NCI-H748 (cell line): ENCODE data around the gene EHD4.

ENCODE experiments used
- DNase-seq: peaks from one replicate; lab custom pipeline; 2025; ENCODE audit not compliant: unreplicated experiment; lab: John Stamatoyannopoulos, UW

The EHD4 gene

DNA sequence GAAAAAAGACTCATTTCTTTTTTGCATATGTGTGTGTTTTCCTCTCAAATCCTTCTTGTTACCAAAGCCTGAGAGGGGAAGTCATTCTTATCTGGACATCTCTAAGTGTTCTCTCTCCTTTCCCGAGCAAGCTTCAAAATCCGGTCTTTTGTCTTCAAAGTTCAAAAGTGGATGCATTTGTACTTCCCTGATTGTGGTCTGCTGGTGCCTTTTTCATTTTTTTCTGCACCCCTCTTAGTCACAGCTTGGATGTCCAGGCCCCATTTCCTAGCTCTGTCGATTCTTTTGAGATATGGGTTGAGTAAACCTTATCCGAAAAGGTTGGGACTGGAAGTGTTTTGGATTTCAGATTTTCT is 34.8 kb downstream of the EHD4 start:
- DNase-seq, result no peak

DNA sequence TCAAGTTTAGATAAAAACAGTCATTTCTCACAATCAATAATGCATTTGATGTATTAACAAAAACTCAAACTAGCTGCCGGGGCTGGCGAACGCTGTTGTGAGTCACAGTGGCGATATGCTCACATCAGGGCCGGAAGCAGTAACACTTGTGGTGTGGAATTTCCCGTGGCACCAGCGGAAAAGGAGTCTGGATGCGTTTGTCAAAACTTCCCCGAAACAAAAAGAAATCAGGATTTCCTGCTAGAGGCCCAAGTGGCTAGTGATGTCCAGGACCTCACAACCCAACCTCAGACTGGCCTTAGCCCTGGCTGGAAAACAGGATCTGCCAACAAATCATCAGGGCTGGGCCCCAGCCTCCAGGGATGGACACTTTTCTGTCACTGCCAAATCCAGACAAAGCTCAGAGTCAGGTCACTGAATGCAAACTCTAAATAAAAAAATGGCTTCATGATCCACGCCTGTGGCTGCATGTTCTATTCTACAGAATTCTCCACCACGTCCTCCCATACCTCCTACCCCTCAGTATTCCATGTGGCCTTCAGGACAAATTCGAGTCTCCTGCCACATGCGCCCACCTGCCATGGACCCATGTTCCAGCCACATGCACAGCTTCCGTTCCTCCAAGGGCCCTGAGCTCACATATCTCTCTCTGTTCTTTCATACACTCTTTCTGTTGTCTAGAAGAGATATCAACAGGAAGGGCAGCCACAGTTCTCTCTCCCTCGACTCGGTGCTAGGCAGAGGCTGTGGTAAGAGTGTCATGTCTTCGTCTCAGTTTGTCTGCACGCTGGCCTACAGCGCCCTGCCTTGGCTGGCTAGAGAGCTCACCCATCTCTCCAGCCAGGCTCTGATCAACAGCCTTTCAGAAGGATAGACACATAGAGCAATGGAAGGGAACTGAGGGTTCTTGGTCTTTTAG is 35.4 kb downstream of the EHD4 start:
- DNase-seq, result no peak

DNA sequence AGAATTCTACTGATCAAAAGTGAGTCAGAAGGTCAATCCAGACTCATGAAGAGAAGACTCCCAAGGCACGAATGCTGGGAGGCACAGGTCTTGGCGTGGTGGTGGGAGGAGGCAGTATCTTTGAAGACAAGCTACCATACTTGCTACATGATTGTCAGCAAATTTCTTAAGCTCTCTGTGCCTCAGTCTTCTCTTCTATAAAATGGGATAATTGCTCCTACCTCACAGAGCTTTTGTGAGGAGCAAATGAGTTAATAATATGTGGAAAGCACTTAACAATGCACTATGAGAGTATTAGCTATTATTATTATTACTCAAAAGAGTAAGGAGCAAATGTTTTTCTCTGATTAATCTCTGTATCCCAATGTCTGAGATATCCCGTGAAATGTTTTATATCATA is 36.2 kb downstream of the EHD4 start:
- no peak for DNase-seq

DNA sequence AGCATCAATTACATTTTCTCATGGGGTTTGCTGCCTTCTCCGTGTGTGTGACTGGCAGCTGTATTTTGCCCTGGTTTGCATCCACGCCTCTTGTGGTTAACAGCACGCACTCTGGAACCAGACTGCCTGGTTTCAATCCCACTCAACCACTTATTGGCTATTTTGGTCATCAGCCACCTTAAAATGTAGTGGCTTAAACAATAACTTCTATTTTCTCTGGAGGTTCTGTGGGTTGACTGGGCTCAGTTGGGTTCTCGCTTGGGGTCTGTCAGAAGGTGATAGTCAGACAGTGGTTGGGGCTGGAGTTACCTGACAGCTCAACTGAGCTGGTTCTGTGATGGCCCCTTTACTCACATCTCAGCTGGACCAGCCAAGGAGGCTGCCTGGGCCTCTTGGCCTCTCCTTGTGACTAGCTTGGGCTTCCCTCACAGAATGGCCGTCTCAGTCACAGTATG is 36.8 kb downstream of the EHD4 start:
- no peak for DNase-seq

DNA sequence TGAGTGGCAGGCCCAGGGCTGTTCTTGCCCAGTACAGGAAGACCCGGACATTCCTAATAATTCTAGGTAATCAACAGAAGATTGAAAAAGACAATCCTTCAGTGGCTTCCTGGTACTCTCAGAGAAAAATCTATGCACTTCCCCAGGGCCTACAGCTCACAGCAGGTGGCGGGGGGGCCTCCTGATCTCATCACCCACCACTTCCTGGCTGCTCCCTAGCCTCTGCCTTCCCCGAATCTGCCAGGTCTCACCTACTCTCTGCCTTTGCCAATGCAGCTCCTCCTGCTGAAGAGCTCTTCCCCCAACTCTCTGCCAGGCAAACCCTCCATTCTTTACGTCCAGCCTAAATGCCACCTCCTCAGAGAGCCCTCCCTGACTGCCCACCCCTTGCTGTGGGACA is 37.5 kb downstream of the EHD4 start:
- no peak for DNase-seq

DNA sequence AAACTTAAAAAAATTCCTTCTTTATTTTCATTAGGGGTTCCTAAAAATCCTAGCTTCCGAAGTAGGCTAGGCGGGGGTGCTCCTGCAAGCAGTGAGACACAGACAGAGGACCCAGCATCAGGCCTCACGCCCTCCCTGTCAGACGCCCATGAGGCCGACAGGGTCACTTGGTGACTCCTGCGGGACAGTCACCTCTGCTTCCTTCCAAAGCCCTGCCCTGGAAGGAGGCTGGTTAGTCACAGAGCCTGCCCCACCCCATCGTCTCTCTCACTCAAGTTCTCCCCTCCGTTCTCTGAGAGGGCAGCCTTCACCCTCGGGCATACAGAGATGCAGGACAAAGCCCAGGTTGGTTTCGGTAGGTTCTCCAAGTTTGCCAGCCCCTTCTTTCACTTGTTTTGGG is 38.6 kb downstream of the EHD4 start:
- DNase-seq, result no peak

DNA sequence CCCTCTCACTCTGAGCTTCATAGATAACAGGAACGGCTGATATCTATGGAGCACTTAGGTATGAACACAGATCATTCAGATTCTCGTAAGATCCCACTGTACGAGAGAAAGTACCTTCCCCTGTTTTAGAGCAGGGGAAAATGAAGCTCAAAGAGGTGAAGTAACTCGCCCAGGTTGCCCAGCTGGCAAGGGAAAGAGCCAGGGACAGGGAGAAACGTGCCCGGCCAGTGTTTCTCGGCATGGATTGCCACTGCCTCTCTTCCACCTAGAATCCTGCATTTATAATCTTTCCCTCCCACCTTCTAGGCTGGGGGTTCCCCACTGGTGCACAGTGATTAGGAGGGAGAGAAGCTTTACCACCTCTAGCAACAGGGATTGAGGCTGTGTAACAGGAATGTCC is 39.0 kb downstream of the EHD4 start:
- DNase-seq, result no peak

DNA sequence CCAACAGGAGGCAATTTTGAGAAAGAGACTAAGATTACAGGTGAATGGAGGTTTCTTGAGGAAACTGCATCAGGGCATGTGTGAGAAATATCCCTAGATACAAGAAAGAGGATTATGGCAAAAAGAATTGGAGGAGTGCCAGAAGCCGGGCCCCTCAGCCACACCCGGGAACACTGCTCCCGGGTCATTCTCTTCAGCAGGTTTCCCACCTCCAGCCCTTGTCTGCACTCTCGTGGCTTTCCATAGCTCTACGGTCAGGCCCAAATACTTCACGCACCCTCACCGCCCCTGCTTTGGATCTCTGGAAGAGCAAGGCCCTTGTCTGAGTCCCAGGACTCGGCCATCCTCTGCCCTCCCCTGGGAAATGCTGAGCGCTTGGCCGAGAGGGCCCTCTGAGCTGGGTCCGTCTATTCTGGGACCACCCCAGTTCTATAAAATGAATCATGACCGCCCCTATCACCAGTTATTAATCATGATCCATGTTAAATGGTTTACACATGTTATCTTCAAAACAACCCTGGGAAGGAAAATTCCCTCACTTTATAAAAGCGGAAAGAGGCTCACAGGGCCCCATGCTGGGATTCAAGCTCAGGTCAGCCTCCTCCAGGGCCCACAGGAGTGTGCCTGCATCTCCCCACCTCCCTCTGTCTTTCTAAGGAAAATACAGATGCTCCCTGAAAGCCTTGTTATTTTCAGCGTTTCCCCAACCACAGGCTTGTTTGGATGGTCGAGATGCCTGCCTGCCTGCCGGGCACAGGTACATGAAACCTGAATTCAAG is 39.7 kb downstream of the EHD4 start:
- DNase-seq, result no peak

DNA sequence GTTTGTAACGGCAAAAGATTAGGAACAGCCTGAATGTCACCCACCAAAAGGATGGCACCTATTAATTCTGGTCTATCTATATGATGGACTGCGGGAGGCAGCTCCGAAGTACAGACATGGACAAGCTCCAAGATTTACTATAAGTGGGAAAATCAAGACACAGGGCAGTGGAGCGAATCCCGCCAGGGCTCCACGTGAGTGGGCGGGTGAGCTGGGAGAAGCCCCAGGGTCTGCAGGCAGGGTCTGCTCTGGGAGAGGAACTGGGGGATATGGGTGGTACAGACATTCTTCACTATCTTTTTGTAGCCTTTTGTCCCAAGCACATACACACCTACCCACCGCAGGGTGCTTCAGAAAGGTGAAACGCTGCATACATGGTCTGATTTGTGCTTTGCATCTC is 40.3 kb downstream of the EHD4 start:
- DNase-seq, result no peak

DNA sequence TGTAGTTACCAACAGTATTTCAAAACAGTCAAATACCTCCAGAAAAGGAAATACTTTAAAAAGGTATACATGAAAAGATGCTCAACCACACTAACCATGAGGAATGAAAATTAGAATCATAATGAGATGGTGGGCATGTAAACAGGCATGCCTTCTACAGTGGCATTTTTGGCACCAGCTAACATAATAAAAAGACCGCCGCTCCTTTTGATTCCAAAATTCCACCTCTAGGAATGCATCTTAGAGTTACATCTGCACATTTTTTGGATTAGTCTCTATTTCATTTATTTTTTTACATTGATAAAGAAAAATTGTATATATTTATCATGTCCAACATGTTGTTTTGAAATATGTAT is 41.5 kb downstream of the EHD4 start:
- DNase-seq, result no peak

DNA sequence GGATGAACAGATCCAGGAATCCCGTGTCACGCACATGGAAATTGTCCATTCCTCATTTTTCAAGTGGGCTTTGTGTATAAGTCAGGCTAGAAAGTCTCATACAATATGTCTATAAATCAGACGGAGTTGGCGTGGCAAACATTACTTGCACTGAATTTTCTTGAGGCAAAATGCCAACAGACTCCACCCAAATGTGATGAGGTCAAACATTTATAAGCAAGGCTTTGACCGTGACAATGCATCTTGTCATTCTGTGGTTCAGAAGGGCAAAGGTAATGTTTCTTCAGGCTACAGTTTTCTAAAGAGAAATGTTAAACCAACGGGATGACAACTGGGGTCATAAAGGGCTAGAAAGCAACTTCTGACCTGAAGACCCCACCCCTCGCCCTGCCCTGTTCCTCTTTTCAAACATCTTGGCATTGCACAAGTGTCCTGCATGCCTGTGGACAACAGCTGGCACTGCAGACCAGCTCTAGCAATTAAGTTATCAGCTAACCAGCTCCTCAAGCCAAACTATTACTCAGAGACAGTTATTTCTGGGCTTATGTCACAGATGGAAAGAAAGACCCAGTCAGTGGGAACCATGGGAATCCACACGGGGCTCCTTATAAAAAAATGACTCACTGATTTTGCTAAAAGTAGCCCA is 42.0 kb downstream of the EHD4 start:
- DNase-seq, result no peak

DNA sequence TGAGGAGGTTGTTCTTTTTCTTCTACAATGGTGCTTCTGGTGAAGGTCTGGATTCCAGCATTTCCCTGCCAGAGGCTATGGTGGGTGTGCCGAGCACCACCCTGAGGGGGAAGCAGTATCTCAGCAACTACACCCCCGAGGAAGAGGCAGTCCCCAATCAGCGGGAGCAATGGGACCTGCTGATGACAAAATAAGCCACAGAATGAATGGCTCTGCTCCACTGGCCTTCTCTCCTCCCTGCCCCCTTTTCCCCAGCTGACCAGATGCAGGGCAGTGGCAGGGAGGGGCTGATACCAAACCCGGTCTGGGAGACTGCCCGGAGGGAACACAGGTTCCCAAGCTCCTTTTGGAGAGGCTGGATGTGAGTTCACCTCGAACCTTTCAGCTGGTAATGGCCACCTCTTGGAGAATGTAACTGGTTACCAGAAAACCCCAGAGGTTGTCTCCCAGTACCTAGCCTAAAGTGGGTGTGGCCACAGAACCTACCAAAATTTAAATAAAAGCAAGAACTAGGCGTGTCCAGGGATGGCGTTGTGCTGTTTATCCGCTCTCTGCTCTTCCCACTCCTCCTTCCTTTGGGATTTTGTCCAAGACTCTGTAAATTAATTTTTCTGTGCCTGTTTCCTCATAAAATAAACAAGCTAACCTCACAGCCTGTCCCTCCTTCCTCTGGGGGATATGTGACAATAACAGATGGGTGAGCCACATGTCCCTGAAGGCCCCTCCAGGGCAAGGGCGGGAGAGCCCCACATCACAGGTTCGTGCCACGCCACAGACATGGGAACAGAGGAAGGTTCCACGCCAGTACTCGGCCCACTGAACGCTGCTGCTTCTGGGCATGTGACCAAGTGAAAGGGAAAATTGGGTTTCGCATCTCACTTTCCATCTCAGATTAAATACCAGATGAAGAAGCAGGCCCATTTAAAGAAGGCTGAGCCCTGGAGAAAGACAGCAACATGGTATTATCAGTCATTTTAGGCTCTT is 43.4 kb downstream of the EHD4 start:
- DNase-seq, result no peak

DNA sequence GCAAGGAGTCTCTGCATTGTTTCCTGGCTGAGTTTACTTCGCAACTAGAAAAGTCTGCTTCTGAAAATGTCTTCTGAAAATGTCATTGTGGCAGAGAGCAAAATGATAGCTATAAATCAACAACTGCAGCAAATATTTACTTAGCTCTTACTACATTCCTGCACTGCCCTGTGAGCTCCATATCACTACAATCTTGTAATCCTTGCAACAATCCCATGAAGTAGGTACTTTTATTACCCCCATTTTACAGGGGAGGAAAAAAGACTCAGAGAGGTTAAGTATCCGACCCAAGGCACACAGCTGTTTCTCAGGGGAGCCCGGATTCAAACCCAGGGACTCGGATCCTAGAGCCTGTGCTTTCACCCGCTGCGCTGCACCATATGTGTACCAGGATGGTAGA is 44.3 kb downstream of the EHD4 start:
- DNase-seq, result no peak

DNA sequence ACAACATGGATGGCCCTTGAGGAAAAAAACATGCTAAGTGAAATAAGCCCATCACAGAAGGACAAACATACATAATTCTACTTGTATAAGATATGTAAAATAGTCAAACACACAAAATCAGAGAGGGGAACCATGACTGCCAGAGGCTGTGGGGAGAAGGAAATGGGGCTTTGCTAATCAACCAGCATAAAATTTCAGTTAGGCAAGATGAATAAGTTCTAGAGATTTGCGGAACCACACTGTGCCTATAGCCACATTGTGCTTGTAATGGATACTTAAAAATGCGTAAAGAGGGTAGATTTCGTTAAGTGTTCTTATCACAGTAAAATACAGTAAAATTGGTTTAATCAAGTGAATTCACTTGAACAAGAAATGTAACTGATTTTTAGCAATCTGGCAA is 44.8 kb downstream of the EHD4 start:
- no peak for DNase-seq

DNA sequence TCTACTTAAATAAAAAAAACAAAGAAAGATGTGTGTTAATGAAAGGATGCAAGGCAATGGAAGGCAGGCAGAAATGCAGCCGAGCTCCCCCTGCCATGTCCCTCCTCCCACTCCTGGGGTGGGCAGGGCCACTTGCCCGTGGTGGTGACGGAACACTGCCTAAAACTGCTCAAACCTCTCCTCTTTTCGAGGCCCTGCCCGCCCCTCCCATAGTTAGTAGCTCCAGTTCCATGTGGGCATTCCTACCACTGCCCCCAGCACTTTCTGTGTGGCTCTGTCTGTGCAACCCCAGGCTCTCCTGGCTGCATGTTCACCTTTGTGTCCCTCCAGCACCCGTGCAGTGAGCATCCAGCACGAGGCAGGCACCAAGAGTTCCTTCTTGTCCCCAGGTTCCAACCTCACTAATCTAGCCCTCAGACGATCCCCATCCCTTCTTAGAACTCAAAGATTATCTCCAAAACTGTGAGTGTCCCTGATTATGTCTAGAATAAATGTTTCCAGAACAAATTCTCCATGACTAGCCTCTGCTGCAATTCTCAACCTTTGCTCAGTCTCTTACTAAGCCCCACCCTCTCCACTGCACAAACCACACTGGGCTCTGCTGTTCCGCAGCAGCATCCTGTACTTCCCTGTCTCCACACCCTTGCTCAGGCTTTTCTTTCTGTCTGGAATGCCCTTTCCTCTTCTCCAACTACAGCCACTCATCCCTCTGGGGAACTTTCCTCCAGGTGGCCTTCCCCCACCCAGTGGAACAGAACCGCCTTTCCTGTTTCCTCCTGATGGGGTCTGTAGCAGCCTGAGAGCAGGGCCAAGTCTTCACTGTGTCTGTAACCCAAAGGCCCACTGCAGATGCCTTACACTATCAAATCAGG is 45.9 kb downstream of the EHD4 start:
- DNase-seq, result no peak

DNA sequence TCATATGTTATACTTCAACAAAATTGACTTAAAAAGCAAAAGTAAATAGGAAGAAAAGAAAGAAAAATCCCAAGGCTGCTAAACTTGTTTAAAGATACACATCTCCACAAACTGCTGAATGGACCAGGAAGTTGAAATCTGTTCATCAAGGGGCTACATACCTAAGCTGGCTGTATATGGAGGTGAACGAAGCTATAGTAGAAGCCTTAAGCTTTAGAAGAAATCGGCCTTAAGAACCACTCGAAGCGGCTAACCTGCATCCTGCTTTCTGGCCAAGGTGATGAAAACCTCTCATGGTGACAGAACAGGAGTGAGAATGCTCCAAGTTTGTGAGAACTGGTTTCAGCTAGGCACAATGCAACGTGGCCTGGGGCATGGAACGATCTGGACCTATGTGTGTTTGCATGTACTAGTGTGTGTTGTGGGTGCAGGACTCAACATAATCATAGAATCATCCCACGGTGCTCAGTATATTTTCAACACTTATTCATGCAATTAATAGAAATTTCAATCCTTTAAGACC is 47.2 kb downstream of the EHD4 start:
- DNase-seq, result no peak

DNA sequence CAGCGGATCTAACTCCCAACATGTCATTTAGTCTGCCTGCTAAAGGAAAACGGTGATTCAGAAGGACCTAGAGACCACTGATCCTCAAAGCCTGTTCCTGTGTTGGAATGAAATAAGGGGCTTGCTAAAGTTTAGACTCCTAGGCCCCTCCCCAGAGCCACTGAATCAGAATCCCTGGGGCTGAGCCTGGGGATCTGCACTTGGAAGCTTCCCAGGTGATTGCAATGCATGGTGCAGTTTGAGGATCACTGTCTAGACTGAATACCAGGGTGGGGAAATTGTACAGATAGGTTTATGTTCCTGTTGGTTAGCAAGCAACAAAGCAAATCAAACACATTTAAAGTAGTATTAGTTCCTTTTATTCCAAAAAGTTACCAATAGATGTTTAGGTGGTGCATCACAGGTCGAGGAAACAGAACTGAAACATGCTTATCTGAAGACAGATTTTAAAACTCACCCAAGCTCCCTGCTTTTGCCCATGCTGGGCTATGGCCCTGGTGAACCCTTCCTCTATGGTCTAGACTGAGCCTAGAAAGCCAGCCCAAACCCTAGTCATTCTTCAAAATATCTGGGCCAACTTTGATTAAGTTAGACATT is 48.9 kb downstream of the EHD4 start:
- no peak for DNase-seq

DNA sequence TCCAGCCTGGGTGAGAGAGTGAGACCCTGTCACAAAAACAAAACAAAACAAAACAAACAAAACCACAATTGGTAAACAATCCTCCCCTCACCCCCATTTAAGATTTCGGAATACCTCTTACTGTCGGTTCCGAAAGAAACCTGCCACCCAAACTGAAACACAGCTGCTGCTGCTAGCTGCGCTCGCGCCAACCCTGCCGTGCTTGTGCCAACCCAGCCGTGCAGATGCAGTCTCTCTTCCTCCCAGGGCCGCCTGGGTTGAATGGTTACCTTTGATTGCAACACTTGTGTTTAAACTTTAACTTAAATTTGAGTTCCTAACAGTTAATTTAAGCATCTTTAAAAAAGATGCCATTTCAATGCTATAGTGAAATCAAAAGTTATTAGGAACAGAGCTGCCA is 50.0 kb downstream of the EHD4 start:
- no peak for DNase-seq

DNA sequence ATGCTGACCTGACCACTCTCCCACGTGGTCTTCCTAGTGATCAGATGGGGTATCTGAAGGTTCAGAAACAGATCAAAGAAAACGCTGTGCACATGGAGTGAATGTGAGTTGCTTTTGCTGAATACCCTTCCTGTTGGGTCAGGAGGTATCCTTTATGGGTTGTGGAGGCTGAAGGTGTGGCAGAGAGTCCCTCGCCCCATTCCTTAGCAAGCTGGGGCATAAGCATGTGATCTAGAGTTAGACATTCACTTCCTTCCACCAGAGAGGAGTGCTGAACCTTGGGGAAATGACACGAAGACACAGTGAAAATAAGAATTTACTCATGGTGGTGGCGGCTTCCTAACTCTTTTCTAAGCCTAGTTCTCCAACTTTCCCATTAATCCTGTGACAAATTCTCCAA is 50.7 kb downstream of the EHD4 start:
- no peak for DNase-seq
